Tibial nerve (tissue), 4 donors: Measurements from ENCODE around the gene SPATA7.

Source experiments
- EP300 ChIP-seq, 2 donors: sonication (generic); formaldehyde crosslinking; IDR thresholded peaks; one replicate each; pipeline ENCODE4 v1.6.1; 2017; ENCODE audit warnings: antibody characterized with exemption in 2 of 2, mild to moderate bottlenecking in 1 of 2
- TF ChIP-seq, protein P1 (sequence below), 5 experiments: fragments of 200-600 bp in 3 of 5; fragments of 450-650 bp in 2 of 5; sonication (generic) in 3 of 5; IDR thresholded peaks; one replicate each; pipeline ENCODE4 v1.5.1; 2016 to 2019; ENCODE audit warnings: antibody characterized with exemption in 5 of 5, mild to moderate bottlenecking in 3 of 5, moderate library complexity in 2 of 5

DNA sequence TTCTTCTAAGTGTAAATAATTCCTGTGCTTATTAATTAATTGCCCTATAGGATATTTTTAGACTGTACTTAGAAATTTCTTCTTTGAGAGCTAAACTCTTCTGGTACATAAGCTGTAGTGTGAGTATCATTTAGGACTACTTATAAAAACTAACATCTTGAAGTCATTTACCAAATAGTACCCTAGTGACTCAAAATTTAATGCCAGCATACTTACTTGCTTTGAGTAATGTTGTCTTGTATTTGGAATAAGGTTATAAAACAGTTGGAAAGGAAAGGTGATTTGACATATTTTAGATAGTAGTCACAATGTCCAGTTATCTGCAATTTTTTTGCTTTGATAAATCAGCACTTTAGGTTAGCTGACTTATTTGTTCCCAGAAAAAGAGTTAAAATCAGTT lies 39.1 kb downstream of the SPATA7 start:
- TF ChIP-seq, protein P1, sequence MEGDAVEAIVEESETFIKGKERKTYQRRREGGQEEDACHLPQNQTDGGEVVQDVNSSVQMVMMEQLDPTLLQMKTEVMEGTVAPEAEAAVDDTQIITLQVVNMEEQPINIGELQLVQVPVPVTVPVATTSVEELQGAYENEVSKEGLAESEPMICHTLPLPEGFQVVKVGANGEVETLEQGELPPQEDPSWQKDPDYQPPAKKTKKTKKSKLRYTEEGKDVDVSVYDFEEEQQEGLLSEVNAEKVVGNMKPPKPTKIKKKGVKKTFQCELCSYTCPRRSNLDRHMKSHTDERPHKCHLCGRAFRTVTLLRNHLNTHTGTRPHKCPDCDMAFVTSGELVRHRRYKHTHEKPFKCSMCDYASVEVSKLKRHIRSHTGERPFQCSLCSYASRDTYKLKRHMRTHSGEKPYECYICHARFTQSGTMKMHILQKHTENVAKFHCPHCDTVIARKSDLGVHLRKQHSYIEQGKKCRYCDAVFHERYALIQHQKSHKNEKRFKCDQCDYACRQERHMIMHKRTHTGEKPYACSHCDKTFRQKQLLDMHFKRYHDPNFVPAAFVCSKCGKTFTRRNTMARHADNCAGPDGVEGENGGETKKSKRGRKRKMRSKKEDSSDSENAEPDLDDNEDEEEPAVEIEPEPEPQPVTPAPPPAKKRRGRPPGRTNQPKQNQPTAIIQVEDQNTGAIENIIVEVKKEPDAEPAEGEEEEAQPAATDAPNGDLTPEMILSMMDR (IDR thresholded peaks at IDR 0.05) = no peak
- no peak for TF ChIP-seq EP300 (IDR thresholded peaks at IDR 0.05)
